MM.1S (cell line): ENCODE measurements around the gene TNNC2.

Source experiments
- CTCF ChIP-seq: fragments of 300-600 bp; sonication (generic); IDR thresholded peaks from 2 replicates; pipeline ENCODE4 v1.5.1; 2016; ENCODE audit warnings: antibody characterized with exemption, low read length, mixed read lengths
- EZH2 ChIP-seq: fragments of 300-600 bp; sonication (generic); optimal IDR thresholded peaks from 2 replicates; pipeline ENCODE3; 2017; ENCODE audit warnings: low read depth, mild to moderate bottlenecking, antibody characterized with exemption, low read length, mixed read lengths

- TF ChIP-seq CTCF (no peak), EZH2 (no peak)
Observed at GRCh38 chr20:45872626-45873025, 45.5 kb upstream of the TNNC2 start.
